Skeletal muscle satellite cell (primary cell): ENCODE data around the gene DDX10.
A peak's percentile ranks its signal among the peaks of the same experiment; 100 is the strongest.

Experiments
- H3K27me3 ChIP-seq: 2 replicates; pipeline ENCODE4 v1.7.0; 2013; ENCODE audit warnings: low read length; ENCODE audit not compliant: control insufficient read depth, insufficient read depth
- H3K36me3 ChIP-seq: 2 replicates; pipeline ENCODE4 v1.7.0; 2013; ENCODE audit warnings: mild to moderate bottlenecking, control low read depth, low read length; ENCODE audit not compliant: insufficient read depth
- H3K4me1 ChIP-seq: 2 replicates; pipeline ENCODE4 v1.7.0; 2013; ENCODE audit warnings: low read length; ENCODE audit not compliant: control insufficient read depth, insufficient read depth
- H3K4me2 ChIP-seq: 2 replicates; pipeline ENCODE4 v1.7.0; 2013; ENCODE audit warnings: mild to moderate bottlenecking, low read length
- H3K4me3 ChIP-seq: 2 replicates; pipeline ENCODE4 v1.7.0; 2013; ENCODE audit warnings: low read length
- H3K9ac ChIP-seq: 2 replicates; pipeline ENCODE4 v1.7.0; 2013; ENCODE audit warnings: mild to moderate bottlenecking, low read depth, low read length, moderate library complexity
- H3K9me3 ChIP-seq: replicated peaks from 2 replicates; pipeline ENCODE4 v1.7.0; 2013; ENCODE audit warnings: mild to moderate bottlenecking, control low read depth, low read length

DDX10 gene

DNA sequence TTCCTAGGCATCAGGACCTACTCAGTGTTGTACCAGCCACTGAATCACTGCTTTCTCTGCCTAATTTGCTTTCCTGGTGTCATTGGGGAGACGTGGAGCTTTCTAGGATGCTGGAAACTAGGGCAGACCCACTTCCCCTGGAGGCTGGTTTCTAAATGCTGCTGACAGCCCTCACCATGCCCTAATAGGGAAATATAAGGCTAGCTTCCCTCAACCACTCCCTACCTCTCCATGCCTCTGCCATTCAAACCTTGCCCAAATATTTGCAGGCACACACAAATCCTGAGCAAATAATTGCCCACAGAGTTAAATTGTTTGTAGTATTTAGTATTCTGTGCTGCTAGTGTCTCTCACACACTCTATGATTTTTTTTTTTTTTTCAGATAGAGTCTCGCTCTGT, 310.2 kb downstream of the DDX10 start:
- no peak overlapping the region for H3K9ac ChIP-seq
- H3K9me3 ChIP-seq: no peaks in the 10 kb centered on the region
- H3K4me3 ChIP-seq: no peak overlapping the region
- H3K36me3 ChIP-seq: no peaks in the 10 kb centered on the region
- no peaks in the 10 kb centered on the region for H3K27me3 ChIP-seq
- H3K4me1 ChIP-seq: peaks cover 13% of the 10 kb centered on the region
- H3K4me2 ChIP-seq: no peak overlapping the region

DNA sequence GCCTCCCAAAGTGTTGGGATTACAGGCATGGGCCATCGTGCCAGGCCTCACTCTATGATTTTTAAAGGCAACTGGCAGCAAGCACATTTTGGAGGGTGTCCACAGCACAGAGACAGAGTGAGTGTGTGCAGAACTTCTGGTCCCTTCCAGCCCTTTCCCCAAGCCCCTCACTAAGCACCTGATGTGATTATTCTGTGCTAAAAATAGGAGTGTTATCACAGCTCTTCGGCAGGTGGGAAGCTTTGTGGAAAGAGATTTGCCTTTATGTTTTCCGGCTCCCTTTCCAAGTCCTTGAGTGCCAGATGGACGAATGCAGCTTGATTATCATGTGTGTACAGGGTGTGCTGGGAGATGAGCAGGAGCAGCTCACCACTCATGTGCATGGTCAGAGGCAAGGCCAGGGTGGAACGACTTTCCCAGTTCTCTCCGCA, 310.8 kb downstream of the DDX10 start:
- Histone ChIP-seq H3K4me1 (peaks cover 13% of the 10 kb centered on the region), H3K9me3 (no peaks in the 10 kb centered on the region), H3K4me2 (no peak overlapping the region), H3K4me3 (no peak overlapping the region), H3K27me3 (no peaks in the 10 kb centered on the region), H3K9ac (no peak overlapping the region), H3K36me3 (no peaks in the 10 kb centered on the region)

DNA sequence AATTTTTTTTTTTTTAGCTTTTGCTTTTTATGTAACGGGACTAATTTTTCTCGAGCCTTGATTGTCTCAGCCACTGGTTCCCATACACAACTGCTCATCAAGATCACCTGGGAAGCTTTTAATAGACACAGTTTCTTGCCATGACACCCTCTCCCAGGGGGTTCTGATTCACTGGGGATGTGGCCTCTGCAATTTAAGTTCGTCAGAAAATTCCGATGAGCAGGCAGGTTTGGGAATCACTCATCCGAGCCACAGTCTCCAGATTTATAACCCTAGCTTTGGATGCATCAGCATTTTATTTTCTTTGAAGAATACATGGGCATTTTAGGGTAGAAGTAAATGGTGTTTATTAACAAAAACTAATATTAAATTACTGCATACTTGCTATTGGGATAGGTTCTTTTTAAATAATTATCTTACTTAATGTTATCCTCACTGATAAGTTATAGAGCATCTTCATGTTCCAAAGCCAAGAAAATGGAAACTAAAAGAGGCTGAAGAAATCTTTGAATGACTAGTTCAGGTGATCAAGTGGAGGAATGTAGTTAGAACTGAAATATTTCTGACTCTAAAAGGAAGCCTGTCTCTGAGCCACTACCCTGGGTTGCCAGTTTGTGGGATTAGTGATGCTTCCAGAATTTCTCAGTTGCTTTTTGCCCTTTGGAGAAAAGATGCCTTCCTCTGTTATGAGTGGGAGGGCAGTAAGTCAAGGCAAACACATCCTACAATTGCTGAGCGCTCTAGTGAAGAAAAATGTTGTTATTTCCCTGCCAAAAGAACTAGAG, 319.0 kb downstream of the DDX10 start:
- Histone ChIP-seq H3K36me3 (no peaks in the 10 kb centered on the region), H3K4me3 (no peak overlapping the region), H3K27me3 (no peaks in the 10 kb centered on the region), H3K9ac (no peak overlapping the region), H3K4me1 (peaks cover 11% of the 10 kb centered on the region), H3K4me2 (no peak overlapping the region), H3K9me3 (no peaks in the 10 kb centered on the region)

DNA sequence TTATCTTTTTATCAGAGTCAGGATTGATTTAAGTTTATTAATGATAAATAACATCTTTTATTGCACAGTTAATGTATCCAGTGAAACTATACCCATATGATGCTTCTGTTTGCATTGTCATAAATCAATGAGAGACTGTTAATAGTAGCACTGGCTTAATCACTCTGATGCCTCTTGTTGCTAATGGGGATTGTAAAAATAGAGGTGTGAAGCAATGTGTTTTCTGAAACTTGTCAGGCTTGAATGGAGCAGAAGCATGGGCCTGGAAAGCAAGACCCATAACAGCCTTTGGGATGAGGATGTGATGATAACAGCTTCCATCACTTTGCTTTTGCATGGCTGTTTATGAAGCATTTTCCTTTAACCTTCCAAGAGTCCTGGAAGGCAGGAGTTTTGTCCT, 319.7 kb downstream of the DDX10 start:
- Histone ChIP-seq H3K36me3 (no peaks in the 10 kb centered on the region), H3K9ac (no peak overlapping the region), H3K4me3 (no peak overlapping the region), H3K27me3 (no peaks in the 10 kb centered on the region), H3K4me2 (no peak overlapping the region), H3K9me3 (no peaks in the 10 kb centered on the region), H3K4me1 (peaks cover 11% of the 10 kb centered on the region)

DNA sequence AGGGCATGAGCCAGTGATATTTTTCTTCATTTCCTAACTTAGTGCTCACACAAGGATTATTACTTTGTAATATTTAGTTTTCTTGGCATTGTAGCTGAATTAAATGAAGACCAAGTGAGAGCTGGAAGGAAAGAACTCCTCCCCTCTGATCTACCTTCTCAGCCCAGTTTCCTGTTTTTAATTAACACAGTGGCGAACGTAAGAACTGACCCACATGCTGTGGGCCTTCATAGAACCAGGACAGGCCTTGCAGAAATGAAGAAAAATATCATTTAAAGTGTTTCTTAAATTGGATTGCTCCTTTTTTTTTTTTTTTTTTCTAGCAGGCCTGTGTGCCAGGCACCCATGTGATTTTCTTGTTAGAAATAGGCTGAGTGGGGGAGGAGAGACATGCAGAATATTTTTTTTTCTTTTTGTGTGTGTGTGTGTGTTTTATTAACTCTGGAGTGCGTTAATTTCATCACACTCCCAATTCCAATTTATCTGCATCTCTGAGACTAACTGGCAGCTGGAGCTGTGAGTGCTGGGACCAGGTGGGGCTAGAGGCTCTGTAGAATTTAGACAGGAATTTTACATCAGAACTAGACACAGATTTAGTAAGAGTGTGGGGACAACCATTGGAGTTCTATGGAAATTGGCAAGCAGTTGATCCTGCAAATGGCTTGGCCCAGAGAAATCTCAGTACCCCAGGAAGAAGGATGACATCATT, 320.5 kb downstream of the DDX10 start:
- H3K9ac ChIP-seq: no peak overlapping the region
- H3K4me1 ChIP-seq: peaks cover 11% of the 10 kb centered on the region
- no peaks in the 10 kb centered on the region for H3K27me3 ChIP-seq
- H3K4me2 ChIP-seq: peak overlapping the region; percentile 27
- H3K4me3 ChIP-seq: no peak overlapping the region
- no peaks in the 10 kb centered on the region for H3K36me3 ChIP-seq
- H3K9me3 ChIP-seq: no peaks in the 10 kb centered on the region

DNA sequence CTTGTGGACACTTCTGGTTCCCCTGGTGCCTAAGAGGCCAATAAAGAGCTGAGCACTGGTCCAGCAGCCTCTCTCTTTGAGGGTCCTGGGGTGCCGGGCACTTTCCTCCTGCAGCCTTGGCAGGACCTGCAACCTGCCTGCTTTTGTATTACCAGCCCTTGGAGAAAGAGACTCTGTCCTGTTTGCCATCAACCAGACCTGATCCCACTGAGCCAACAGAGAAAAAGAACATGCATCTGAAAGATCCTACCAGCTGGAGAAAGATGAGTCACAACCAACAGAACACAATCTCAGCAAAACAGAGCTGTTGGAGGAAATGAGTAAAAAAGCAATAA, 321.0 kb downstream of the DDX10 start:
- Histone ChIP-seq H3K4me3 (no peak overlapping the region), H3K4me2 (peak overlapping the region; percentile 49), H3K4me1 (peaks cover 11% of the 10 kb centered on the region), H3K9ac (no peak overlapping the region), H3K27me3 (no peaks in the 10 kb centered on the region), H3K36me3 (no peaks in the 10 kb centered on the region), H3K9me3 (no peaks in the 10 kb centered on the region)
